OCI-LY1 (cell line): ENCODE measurements around the gene CNOT3.
A peak's percentile ranks its signal among the peaks of the same experiment; 100 is the strongest.
"Not testable (repeated sequence)": the region's sequence is repeated elsewhere in the genome, so short reads cannot be mapped to it uniquely, and the experiment has no call there.

Source experiments
- H2AFZ ChIP-seq: fragments of 200-600 bp; sonication (generic), shearing (Covaris generic); 2 replicates; pipeline ENCODE4 v1.6.0; 2014; ENCODE audit warnings: antibody characterized with exemption, mild to moderate bottlenecking, low read length
- H3F3A ChIP-seq: fragments of 200-600 bp; sonication (generic), shearing (Covaris generic); 2 replicates; pipeline ENCODE4 v1.6.0; 2014; ENCODE audit warnings: mild to moderate bottlenecking, antibody characterized with exemption, low read length, moderate library complexity; ENCODE audit not compliant: insufficient read depth
- H3K27ac ChIP-seq: fragments of 200-600 bp; sonication (generic); 2 replicates; pipeline ENCODE4 v1.5.1; 2014; ENCODE audit warnings: low read length, mixed run types, mild to moderate bottlenecking, low read depth; ENCODE audit not compliant: poor library complexity, severe bottlenecking
- H3K27me3 ChIP-seq: fragments of 200-600 bp; sonication (generic); 2 replicates; pipeline ENCODE4 v1.6.0; 2014; ENCODE audit warnings: antibody characterized with exemption, mild to moderate bottlenecking, low read length, moderate library complexity; ENCODE audit not compliant: insufficient read depth
- H3K36me3 ChIP-seq: fragments of 200-600 bp; sonication (generic); 2 replicates; pipeline ENCODE4 v1.6.1; 2014; ENCODE audit warnings: mild to moderate bottlenecking, antibody characterized with exemption, low read length, moderate library complexity, mixed read lengths; ENCODE audit not compliant: insufficient read depth
- H3K4me1 ChIP-seq: fragments of 200-600 bp; sonication (generic); 2 replicates; pipeline ENCODE4 v1.5.1; 2014; ENCODE audit warnings: mild to moderate bottlenecking, low read length, moderate library complexity; ENCODE audit not compliant: insufficient read depth, severe bottlenecking
- H3K4me2 ChIP-seq: fragments of 200-600 bp; sonication (generic), shearing (Covaris generic); 2 replicates; pipeline ENCODE4 v1.6.1; 2014; ENCODE audit warnings: low read length
- H3K4me3 ChIP-seq: fragments of 200-600 bp; sonication (generic); 2 replicates; pipeline ENCODE4 v1.5.1; 2014; ENCODE audit warnings: low read length, low read depth, mild to moderate bottlenecking, mixed read lengths; ENCODE audit not compliant: poor library complexity, severe bottlenecking
- H3K79me2 ChIP-seq: fragments of 200-600 bp; shearing (Covaris generic); 2 replicates; pipeline ENCODE4 v1.6.1; 2016; ENCODE audit warnings: mixed run types, low read length, mixed read lengths; ENCODE audit not compliant: insufficient read depth
- H3K9ac ChIP-seq: fragments of 200-600 bp; sonication (generic), shearing (Covaris generic); 2 replicates; pipeline ENCODE4 v1.6.1; 2014; ENCODE audit warnings: mild to moderate bottlenecking, low read length, mixed read lengths
- H3K9me2 ChIP-seq: fragments of 200-600 bp; sonication (generic), shearing (Covaris generic); 2 replicates; pipeline ENCODE4 v1.6.1; 2014; ENCODE audit warnings: low read depth, mild to moderate bottlenecking, low read length, mixed read lengths
- H3K9me3 ChIP-seq: fragments of 200-600 bp; shearing (Covaris generic); 2 replicates; pipeline ENCODE4 v1.6.1; 2014; ENCODE audit warnings: low read length, mixed read lengths
- H4K20me1 ChIP-seq: fragments of 200-600 bp; sonication (generic), shearing (Covaris generic); 2 replicates; pipeline ENCODE4 v1.6.0; 2016; ENCODE audit warnings: mild to moderate bottlenecking, low read length; ENCODE audit not compliant: insufficient read depth
- CTCF ChIP-seq: fragments of 200-600 bp; sonication (generic), shearing (Covaris generic); IDR thresholded peaks from 2 replicates; pipeline ENCODE4 v1.5.1; 2017; ENCODE audit warnings: mild to moderate bottlenecking, antibody characterized with exemption, low read length, moderate library complexity, mixed read lengths
- EZH2 ChIP-seq: fragments of 200-600 bp; sonication (generic), shearing (Covaris generic); IDR thresholded peaks from 2 replicates; pipeline ENCODE4 v1.8.0; 2017; ENCODE audit warnings: borderline replicate concordance, mixed run types, mild to moderate bottlenecking, antibody characterized with exemption, low read length, moderate library complexity, mixed read lengths

CNOT3 gene

GRCh38 chr19:54137699-54138488 is at the start of gene CNOT3:
CNOT3 (plus strand) TSS chr19:54137762; CDS start chr19:54142979, 5,217 bp downstream.
- no peaks in the 10 kb centered on the region for H3K9me3 ChIP-seq
- H4K20me1 ChIP-seq = no peaks in the 10 kb centered on the region
- TF ChIP-seq EZH2 (no peak), CTCF (no peak)
- no peaks in the 10 kb centered on the region for H3K9me2 ChIP-seq
- H3K27ac ChIP-seq = no peak within 1 kb of the TSS
- H2AFZ ChIP-seq = no peak within 1 kb of the TSS
- no peaks in the 10 kb centered on the region for H3F3A ChIP-seq
- peak within 1 kb of the TSS; percentile 95 for H3K9ac ChIP-seq
- H3K27me3 ChIP-seq = no peaks in the 10 kb centered on the region
- H3K4me2 ChIP-seq = peak within 1 kb of the TSS; percentile 87
- H3K79me2 ChIP-seq = peaks cover 32% of the 10 kb centered on the region
- H3K4me1 ChIP-seq = peaks cover 26% of the 10 kb centered on the region
- peaks cover 38% of the 10 kb centered on the region; the same call in 1 of the 2 replicates for H3K36me3 ChIP-seq
- H3K4me3 ChIP-seq = peak within 1 kb of the TSS; percentile 93

GRCh38 chr19:54094426-54095000 is 43.0 kb upstream of the CNOT3 start:
- no peaks in the 10 kb centered on the region for H3F3A ChIP-seq
- H2AFZ ChIP-seq = no peak overlapping the region
- no peaks in the 10 kb centered on the region for H3K27me3 ChIP-seq
- no peaks in the 10 kb centered on the region for H3K36me3 ChIP-seq
- H4K20me1 ChIP-seq = no peaks in the 10 kb centered on the region
- TF ChIP-seq EZH2 (no peak), CTCF (no peak)
- no peak overlapping the region for H3K9ac ChIP-seq
- no peak overlapping the region for H3K4me2 ChIP-seq
- no peak overlapping the region for H3K27ac ChIP-seq
- H3K9me2 ChIP-seq = no peaks in the 10 kb centered on the region
- H3K9me3 ChIP-seq = no peaks in the 10 kb centered on the region
- H3K4me3 ChIP-seq = no peak overlapping the region
- no peaks in the 10 kb centered on the region for H3K79me2 ChIP-seq
- peaks cover 4% of the 10 kb centered on the region for H3K4me1 ChIP-seq

GRCh38 chr19:54095136-54095858 is 42.3 kb upstream of the CNOT3 start:
- H3K79me2 ChIP-seq = no peaks in the 10 kb centered on the region
- no peak for TF ChIP-seq CTCF
- TF ChIP-seq EZH2 = no peak
- H3F3A ChIP-seq = no peaks in the 10 kb centered on the region
- no peaks in the 10 kb centered on the region for H3K27me3 ChIP-seq
- H3K4me2 ChIP-seq = no peak overlapping the region
- H2AFZ ChIP-seq = no peak overlapping the region
- peaks cover 4% of the 10 kb centered on the region for H3K4me1 ChIP-seq
- H3K27ac ChIP-seq = no peak overlapping the region
- no peaks in the 10 kb centered on the region for H3K9me2 ChIP-seq
- no peaks in the 10 kb centered on the region for H3K9me3 ChIP-seq
- H3K36me3 ChIP-seq = no peaks in the 10 kb centered on the region
- no peak overlapping the region for H3K4me3 ChIP-seq
- H3K9ac ChIP-seq = no peak overlapping the region
- no peaks in the 10 kb centered on the region for H4K20me1 ChIP-seq

- not testable (repeated sequence) for H3K27ac ChIP-seq, H3F3A ChIP-seq, H4K20me1 ChIP-seq, H3K4me2 ChIP-seq, H3K4me3 ChIP-seq, H3K27me3 ChIP-seq, H3K36me3 ChIP-seq, H3K79me2 ChIP-seq, H3K9me2 ChIP-seq, H3K4me1 ChIP-seq, H3K9ac ChIP-seq, H3K9me3 ChIP-seq, H2AFZ ChIP-seq
These were observed 41.5 kb upstream of the CNOT3 start for GRCh38 chr19:54095859-54096616.
